ENCODE measurements around the gene NR5A1. TPM values are rescaled to one million over a fixed set of nuclear protein-coding genes. Genes with fewer than 3 reads are reported as not detected.
A peak's percentile ranks its signal among the peaks of the same experiment; 100 is the strongest.

Gene NR5A1
- total RNA-seq, 1 experiment from 2014 or later = 0.64 TPM

DNA sequence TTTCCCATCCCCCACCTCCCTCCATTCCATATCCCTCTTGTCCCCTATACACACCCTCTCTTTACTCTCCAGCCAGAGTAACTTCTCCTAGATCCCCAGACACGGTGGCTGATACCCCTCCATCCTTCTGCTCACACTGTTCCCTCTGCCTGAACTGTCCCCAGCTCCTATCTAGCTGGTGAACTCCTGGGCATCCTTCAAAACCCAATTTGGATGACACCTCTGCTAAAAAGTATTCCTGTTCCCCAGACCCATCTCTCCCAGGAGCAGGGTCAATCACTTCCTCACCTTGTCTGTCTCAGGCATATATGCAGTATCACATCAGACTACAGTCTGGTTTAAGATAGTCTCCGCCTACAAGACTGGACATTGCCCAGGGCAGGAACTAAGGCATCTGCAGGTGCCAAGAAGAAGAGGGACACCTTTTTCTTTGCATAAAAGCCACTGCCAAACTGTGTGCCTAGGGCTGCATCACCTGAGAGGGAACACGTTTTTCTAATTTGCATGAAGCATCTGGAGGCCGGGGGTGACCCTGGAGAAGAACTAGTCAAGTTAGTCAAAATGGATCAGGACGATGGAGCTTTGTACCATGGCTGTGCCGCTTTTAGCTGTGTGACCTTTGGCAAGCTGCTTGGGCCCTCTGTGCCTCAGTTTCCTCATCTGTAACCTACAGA is 27.1 kb downstream of the NR5A1 start:
- Histone ChIP-seq H3K4me2 (ENCODE audit: low read length) (peak overlapping the region; percentile 14; the same call in 1 of the 2 replicates), H2AFZ (ENCODE audit: low read depth, low read length, poor library complexity, severe bottlenecking) (peak overlapping the region; percentile 98)

More for the DNA sequence above, 27.1 kb downstream of the NR5A1 start:
- no peaks in the 10 kb centered on the region for H4K20me1 ChIP-seq (ENCODE audit: insufficient read depth)
- no TSS peak for BruUV-seq (replicated peaks)
- RAD21 ChIA-PET (ENCODE audit: low non-redundant PET in 1 of 2, low total read pairs in 2 of 2, uncharacterized antibody in 2 of 2, unreplicated experiment in 2 of 2) = no interaction called here
- H3K9me2 ChIP-seq (ENCODE audit: insufficient read depth) = no peaks in the 10 kb centered on the region
- CTCF ChIA-PET = no interaction called here
- H3K9ac ChIP-seq (ENCODE audit: low read length) = no peak overlapping the region
- no peaks in the 10 kb centered on the region for H3K79me2 ChIP-seq (ENCODE audit: insufficient read depth, low read length)
- POLR2A ChIA-PET = no interaction called here
- intact Hi-C loops (cut with micrococcal nuclease) = loop anchor here (2.0 kb wide), 1 partner anchor 61 kb away; no protein-coding TSS in a partner anchor
- H3K27me3 ChIP-seq (ENCODE audit: insufficient read depth, low read length) = no peaks in the 10 kb centered on the region
- H3K4me3 ChIP-seq (replicated peaks in 1 of 2; ENCODE audit: low read depth in 1 of 2, low read length in 2 of 2) = no peak overlapping the region
- no peaks in the 10 kb centered on the region for H3K9me3 ChIP-seq (ENCODE audit: control insufficient read depth in 1 of 2, insufficient read depth in 1 of 2, low read depth in 1 of 2, low read length in 2 of 2)
- no peak overlapping the region for H3K27ac ChIP-seq (ENCODE audit: low read depth, low read length)
- peaks cover 9 to 26% of the 10 kb centered on the region in 2 experiments for H3K4me1 ChIP-seq (ENCODE audit: control insufficient read depth in 1 of 2, insufficient read depth in 2 of 2, low read length in 2 of 2)
- TF ChIP-seq SP1 (IDR thresholded peaks at IDR 0.05; ENCODE audit: low read depth) = no peak
- TF ChIP-seq ZFX (IDR thresholded peaks at IDR 0.05) = no peak
- TF ChIP-seq CBX3 (IDR thresholded peaks at IDR 0.05; ENCODE audit: low read depth) = no peak
- TF ChIP-seq POLR2AphosphoS5 (IDR thresholded peaks at IDR 0.05; ENCODE audit: low read depth, low read length) = no peak
- TF ChIP-seq, protein P1, sequence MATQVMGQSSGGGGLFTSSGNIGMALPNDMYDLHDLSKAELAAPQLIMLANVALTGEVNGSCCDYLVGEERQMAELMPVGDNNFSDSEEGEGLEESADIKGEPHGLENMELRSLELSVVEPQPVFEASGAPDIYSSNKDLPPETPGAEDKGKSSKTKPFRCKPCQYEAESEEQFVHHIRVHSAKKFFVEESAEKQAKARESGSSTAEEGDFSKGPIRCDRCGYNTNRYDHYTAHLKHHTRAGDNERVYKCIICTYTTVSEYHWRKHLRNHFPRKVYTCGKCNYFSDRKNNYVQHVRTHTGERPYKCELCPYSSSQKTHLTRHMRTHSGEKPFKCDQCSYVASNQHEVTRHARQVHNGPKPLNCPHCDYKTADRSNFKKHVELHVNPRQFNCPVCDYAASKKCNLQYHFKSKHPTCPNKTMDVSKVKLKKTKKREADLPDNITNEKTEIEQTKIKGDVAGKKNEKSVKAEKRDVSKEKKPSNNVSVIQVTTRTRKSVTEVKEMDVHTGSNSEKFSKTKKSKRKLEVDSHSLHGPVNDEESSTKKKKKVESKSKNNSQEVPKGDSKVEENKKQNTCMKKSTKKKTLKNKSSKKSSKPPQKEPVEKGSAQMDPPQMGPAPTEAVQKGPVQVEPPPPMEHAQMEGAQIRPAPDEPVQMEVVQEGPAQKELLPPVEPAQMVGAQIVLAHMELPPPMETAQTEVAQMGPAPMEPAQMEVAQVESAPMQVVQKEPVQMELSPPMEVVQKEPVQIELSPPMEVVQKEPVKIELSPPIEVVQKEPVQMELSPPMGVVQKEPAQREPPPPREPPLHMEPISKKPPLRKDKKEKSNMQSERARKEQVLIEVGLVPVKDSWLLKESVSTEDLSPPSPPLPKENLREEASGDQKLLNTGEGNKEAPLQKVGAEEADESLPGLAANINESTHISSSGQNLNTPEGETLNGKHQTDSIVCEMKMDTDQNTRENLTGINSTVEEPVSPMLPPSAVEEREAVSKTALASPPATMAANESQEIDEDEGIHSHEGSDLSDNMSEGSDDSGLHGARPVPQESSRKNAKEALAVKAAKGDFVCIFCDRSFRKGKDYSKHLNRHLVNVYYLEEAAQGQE (IDR thresholded peaks at IDR 0.05; ENCODE audit: low read depth) = no peak
- no peak for TF ChIP-seq FOSL1 (IDR thresholded peaks at IDR 0.05; ENCODE audit: low read depth)
- no peak for TF ChIP-seq CEBPB (IDR thresholded peaks at IDR 0.05; ENCODE audit: low read depth)
- TF ChIP-seq POLR2A (IDR thresholded peaks at IDR 0.05; ENCODE audit: borderline replicate concordance, extremely low read depth, insufficient read depth, insufficient read length) = no peak
- TF ChIP-seq EGR1 (IDR thresholded peaks at IDR 0.05; ENCODE audit: low read depth) = no peak
- TF ChIP-seq JUND (IDR thresholded peaks at IDR 0.05) = no peak
- no peak for TF ChIP-seq TCF7L2 (IDR thresholded peaks at IDR 0.05; ENCODE audit: borderline replicate concordance, extremely low read depth, insufficient read depth, insufficient read length)
- no peak for TF ChIP-seq SRF (IDR thresholded peaks at IDR 0.05; ENCODE audit: low read depth)
- TF ChIP-seq EZH2phosphoT487 (IDR thresholded peaks at IDR 0.05; ENCODE audit: borderline replicate concordance) = no peak
- TF ChIP-seq RAD21 (IDR thresholded peaks at IDR 0.05; ENCODE audit: low read depth) = no peak
- TF ChIP-seq YY1 (IDR thresholded peaks at IDR 0.05; ENCODE audit: extremely low read depth, insufficient replicate concordance, low read depth, low read length) = no peak
- TF ChIP-seq ELF1 (IDR thresholded peaks at IDR 0.05; ENCODE audit: borderline replicate concordance, low read depth) = no peak
- TF ChIP-seq, protein P2, sequence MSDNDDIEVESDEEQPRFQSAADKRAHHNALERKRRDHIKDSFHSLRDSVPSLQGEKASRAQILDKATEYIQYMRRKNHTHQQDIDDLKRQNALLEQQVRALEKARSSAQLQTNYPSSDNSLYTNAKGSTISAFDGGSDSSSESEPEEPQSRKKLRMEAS (IDR thresholded peaks at IDR 0.05) = no peak
- H3K36me3 ChIP-seq (ENCODE audit: control insufficient read depth in 1 of 2, insufficient read depth in 2 of 2, low read length in 2 of 2) = no peaks in the 10 kb centered on the region
- ATAC-seq (peak; percentile 11; the same call in 1 of the 2 replicates), DNase-seq (ENCODE audit: low read depth, low spot score) (no peak)

Data from HCT116 (cell line).